ENCODE results near the gene IQGAP2.
"Not testable (repeated sequence)": the region's sequence is repeated elsewhere in the genome, so short reads cannot be mapped to it uniquely, and the experiment has no call there.

Gene IQGAP2

DNA sequence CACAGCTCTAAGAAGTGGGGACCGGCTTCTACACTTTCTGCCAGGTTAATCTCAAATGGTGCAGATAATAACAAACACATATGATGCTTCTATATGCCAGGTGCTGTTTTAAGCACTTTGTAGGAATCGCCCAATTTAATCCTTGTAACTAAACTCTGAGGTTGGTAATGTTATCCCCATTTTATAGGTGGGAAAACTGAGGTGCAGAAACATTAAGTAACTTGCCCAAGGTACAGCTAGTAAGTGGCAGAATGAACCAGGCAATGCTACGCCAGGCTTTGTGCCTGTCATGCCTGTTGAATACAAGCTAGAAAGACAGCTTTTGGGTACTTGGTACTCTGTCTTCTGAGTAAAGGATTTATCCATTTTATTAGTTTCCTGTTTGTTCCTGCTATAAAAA lies 19.7 kb downstream of the IQGAP2 start:
- DNase-seq = no peak

DNA sequence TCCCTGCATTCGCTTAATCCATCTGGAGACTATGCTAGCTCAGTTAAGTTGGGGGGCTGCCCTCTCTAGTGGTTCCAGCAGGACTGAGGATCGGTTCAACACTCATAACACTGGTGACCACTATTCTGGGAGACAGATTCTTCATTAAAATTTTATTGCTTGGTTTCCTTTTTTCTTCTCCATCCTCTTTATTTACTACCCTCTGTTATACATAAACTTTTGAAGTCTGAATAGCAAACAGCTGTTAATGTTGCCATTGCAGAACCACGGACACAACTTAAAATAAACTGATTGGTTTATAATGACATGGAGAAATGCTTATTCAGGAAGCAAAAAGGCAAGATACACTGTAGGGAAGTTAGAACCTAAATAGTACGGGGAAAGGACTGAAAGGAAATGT lies 22.1 kb downstream of the IQGAP2 start:
- no peak for DNase-seq

DNA sequence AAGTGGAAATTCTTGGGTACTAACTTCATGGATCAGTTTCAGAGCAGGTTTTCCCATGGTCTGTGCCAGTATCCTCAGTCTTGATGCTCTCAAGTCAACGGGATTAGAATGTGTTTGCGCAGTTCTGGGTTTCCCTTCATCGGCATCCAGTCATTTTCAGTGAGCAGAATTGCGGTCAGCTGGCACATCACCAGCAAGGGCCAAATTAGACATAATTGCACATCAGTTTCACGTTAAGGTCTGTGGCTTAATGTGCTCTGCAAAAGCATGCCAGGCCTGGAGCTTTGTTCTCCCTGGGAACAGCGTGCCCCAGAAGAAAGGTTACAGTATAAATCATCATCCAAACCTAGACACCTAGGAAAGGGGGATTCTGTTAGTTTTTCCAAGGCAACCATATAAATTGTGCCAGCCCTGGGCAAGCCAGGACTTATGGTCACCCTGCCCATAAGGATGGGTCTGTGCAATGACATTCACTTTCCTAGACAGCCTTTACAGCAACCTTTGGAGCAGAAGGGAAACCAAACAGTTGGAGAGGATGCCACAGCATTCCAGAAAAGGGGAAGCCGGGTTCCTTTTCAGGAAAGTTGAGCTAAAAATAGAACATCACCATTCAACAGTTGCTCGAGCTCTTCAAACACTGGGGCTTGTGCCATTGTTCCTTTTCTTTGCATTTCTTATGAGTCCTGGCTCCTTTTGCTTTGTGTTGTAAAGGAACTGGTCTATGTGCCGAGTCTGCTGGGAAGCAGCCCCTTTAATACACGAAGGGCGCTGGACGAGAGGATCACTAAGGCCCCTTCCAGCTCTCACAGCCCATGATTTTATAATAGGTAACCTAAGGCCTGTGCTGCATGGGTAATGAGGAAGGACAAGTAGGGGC lies 23.1 kb downstream of the IQGAP2 start:
- DNase-seq = no peak

DNA sequence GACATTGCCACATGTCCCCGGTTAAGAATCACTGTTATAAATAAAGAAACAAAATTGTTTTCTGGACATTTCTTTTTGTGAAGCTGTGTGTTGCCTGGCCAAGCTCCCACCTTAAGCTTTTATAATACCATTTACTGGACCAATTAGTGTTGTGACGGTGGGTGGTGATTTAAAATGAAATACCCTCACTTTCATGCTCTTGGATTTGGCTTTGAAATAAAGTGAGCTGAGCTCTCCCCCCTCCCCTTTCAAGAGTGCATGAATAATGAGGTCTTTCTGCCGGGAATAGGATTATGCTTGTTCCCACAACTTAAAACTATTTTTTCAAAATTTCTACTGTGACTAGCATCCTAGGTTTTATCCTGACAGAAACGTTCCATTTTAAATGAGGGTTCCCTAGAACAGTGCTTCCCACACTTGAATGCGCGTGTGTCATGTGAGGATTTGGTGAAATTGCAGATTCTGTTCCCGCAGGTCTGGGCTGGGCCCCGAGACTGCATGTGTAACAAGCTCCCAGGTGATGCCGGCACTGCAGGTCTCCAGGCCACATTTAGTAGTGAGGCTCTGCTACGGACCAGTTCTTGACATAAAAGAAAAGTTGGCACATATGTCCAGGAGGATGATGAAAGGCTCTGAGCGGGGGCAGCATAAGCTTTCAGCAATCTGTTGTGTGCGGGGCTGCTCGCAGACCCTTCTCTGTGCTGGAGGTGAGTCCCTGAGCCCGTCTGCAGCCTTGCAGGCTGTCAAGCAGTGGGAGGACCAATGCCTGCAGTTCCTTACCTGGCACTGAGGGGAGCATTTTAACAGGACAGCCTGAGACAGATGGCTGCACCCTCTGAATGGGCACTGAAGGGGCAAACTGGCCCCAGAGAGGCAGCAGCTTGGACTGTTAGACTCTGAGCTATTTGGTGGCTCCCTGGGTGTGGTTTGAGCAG lies 24.4 kb downstream of the IQGAP2 start:
- no peak for DNase-seq

DNA sequence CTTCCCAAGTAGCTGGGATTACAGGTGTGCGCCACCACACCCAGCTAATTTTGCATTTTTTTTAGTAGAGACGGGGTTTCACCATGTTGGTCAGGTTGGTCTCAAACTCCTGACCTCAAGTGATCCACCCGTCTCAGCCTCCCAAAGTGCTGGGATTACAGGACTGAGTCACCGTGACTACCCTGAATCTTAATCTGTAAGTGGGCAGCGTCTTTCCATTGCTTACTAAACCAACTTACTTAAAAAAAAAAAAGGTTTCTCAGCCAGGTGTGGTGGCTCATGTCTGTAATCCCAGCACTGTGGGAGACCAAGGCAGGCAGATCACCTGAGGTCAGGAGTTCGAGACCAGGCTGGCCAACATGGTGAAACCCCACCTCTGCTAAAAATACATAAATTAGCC lies 25.5 kb downstream of the IQGAP2 start:
- DNase-seq = not testable (repeated sequence)

DNA sequence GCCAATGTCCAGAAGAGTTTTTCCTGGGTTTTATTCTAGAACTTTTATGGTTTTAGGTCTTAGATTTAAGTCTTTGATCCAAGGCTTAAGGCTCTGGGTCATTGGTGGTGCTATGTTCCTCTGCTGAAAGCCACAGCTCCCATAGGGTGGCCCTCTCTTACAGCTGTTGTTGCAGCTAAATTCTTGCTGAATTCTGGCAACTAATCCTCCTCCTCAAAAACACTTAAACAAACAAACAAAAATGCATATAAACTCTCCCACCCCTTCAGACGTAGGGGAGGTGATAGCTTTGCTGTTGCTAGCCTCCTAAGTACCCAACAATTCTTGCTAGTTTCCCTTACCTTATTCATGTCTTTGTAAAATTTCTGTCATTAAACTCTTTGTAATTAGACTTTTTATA lies 30.2 kb downstream of the IQGAP2 start:
- DNase-seq = no peak

DNA sequence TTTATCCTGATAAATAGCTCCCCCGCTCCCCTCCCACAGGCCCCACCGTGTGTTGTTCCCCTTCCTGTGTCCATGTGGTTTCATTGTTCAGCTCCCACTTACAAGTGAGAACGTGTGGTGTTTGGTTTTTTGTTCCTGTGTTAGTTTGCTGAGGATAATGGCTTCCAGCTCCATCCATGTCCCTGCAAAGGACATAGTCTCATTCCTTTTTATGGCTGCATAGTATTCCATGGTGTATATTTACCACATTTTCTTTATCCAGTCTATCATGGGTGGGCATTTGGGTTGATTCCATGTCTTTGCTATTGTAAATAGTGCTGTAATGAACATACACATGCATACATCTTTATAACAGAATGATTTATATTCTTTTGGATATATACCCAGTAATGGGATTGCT lies 34.4 kb downstream of the IQGAP2 start:
- not testable (repeated sequence) for DNase-seq

DNA sequence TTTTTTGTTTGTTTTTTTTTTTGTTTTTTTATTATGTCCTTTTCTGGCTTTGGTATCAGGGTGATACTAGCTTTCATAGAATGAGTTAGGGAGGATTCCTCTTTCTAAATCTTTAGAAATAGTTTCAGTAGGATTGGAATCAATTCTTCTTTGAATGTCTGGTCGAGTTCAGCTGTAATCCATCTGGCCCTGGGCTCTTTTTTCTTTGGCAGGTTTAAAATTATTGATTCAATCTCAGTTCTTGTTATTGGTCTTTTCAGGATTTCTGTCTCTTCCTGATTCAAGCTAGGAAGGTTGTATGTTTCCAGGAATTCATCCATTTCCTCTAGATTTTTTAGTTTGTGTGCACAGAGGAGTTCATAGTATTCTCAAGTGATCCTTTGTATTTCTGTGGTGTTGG lies 34.9 kb downstream of the IQGAP2 start:
- DNase-seq = no peak

DNA sequence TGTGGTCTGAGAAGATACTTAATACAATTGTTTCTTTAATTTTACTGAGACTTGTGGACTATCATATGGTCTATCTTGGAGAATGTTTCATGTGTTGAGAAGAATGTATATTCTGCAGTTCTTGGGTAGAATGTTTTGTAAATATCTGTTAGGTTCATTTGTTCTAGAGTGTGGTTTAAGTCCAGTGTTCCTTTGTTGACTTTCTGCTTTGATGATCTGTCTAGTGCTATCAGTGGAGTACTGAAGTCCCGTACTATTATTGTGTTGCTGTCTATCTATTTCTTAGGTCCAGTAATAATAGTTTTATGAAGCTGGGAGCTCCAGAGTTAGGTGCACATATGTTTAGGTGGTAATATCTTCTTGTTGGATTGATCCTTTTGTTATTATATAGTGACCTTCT lies 36.1 kb downstream of the IQGAP2 start:
- no peak for DNase-seq

DNA sequence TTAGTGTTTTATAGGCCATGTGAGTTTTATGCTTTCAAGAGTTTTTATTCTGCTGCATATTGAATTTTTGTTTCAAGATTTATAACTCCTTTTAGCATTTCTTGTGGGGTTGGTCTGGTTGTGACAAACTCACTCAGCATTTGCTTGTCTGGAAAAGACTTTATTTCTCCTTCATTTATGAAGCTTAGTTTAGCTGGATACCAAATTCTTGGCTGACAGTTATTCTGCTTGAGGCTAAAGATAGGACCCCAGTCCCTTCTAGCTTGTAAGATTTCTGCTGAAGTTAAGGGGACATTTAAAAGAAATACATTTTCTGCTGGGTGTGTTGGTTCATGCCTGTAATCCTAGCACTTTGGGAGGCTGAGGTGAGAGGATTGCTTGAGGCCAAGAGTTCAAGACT lies 36.8 kb downstream of the IQGAP2 start:
- DNase-seq = no peak

DNA sequence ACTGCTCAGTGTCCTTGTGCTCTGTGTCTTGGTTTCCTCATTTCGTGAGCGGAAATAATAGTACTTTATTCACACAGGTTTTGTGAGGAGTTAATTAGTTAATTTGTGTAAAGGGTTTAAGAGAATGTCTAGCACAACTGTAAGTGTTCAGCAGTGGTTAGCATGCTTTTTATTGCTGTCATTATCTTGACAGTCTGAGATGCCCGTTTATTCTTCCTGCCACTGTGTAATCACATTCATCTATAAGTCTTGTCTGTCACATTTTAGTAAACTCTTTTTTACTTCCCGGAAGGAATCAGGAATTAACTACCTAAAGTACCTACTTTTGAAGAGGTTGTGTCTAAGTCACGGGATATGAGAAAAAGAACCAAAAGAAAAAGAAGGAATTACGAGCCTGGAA lies 38.0 kb downstream of the IQGAP2 start:
- DNase-seq = no peak

DNA sequence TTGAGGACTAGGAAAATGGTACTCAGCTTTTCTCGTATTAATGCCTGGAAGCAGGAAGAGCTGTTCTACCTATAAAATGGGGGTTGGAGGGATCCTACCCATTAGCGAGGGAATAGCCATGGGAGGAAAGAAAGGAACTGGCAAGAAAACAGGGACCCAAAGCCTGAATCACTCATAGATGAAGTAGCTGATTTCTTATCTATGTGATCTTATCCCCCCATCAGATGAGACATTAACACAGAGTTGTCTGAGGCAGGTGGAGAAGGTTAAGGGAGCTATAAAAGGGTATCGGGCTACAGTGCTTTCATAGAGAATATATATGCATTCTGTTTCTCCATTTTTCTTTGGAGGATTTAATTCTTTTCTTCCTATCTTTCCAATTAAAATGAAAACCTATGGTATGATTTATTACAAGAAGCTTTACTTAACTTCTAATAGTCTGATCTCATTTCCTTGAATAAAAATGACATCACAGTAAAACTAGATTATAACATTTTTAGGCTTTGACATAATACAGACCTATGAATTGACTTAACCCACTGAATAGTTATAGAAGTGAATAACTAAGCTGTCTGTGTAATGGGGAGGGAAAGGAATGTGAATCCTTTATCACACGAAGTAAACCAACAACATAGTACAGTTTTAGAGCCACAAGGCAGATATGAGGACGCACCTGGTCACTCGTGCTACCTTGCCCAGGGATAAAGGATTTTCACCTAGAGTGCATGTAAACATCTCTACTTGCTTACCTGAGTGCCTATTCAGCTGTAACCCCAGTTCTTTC lies 39.0 kb downstream of the IQGAP2 start:
- no peak for DNase-seq

DNA sequence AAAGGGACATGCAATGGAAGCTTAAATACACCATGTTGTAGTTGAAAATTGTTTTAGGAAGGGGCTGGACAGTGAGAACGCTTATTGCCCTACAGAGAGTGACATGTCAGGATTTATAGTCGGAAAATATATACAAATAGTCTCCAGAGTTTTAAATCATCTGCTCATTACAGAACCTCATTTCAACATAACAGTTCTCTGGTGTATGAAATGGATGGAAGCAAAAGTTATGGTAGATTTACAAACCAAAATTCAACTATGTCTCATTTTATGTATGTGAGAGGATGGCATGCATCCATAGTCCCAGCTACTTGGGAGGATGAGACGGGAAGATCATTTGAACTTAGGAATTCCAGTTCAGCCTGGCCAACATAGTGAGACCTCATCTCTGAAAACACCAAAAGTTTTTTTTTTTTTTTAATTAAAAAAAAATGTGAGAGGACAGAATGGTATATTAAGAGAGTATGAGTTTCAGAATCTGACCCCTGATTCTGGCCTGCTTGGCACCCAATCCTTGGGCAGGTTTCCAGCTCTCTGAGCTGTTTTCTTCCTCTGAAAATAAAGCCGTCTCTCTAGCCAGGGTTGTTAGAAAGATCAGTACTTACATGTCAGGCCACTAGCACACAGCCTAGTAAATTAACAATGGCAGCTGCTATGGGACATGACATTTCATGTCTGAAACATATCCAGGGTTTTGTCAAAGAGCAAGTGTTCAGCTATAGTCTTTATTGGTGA lies 40.1 kb downstream of the IQGAP2 start:
- DNase-seq = no peak

DNA sequence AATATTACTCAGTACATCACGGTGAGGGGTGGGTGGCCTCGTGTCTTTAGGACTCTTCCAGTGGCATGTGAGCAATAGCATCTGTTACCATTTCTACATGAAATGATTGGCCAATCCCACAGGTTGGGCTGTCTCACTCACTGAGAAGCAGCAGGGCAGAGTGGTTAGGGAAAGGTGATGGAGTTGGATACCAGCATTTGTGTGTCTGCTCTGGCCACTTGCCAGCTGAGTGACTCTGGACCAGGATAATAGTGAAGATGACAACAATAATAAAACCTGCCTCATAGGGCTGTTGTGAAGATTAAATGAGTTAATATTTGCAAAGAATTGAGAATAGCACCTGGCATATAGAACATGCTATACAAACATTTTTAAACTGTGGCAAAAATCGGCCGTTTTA lies 42.0 kb downstream of the IQGAP2 start:
- no peak for DNase-seq

DNA sequence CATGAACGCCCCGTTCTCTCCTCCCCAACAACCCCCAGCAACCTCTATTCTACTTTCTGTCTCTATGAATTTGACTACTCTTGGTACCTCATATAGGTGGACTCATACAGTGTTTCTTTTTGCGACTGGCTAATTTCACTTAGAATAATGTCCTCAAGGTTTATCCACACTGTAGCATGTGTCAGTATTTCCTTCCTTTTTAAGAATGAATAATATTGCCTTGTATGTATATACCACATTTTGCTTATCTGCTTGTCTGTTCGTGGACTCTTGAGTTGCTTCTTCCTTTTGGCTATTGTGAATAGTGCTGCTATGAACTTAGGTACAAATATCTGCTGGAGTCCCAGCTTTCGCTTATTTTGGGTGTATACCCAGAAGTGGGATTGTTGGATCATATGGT lies 42.7 kb downstream of the IQGAP2 start:
- no peak for DNase-seq

DNA sequence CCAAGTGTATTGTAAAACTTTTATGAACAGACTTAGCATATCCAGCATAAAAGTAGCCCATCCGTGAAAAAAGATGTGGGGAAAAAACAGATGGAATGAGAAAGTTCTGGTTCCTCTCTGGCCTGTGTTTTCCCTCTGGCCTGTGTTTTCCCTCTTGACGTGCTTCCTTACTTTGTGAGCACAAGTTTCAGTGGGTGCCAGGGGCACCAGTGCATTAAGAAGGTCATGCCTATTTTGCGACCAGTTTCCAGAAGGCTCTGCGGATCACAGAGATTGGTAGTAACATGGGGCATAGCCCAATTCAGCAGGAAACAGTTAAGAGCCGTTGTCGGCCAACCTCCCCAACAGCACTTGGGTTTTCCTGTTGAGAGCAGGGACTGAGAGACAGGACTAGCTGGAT lies 43.7 kb downstream of the IQGAP2 start:
- DNase-seq = no peak

DNA sequence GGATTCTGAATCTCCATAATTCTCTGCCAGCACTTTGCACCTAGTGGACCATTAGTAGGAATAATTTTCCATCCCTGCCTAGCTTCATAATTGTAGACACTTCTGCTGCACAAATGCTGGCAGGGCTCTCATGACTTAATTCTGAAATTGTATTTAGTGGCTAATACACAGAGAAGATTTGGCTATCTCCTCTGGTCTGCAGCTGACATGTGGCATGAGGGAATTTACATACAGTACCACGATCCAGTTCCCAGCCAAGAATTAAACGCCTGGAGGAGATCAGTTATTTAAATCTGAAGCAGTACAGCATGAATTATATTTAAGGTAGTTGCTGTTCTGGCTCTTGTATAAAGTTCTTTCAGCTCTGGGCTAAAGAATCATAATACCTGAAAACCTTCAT lies 46.5 kb downstream of the IQGAP2 start:
- DNase-seq = no peak

DNA sequence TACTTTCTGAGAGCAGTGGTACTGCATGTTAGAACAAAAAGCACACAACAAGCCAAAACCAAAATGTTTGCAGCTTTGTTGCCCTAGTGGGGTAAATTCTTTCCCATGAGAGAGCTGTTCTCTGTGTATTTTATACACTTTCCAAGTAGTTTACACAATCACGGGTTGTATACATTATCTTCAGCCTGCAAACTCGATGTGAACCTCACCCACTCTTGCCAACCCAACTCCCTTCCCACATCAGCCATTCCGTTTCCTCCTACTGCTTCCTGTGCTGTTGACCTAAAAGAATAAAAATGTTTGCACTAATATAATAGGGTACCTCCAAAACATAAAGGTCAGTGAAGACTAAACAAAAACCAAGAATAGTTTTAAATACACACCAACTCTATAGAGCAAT lies 47.0 kb downstream of the IQGAP2 start:
- no peak for DNase-seq

DNA sequence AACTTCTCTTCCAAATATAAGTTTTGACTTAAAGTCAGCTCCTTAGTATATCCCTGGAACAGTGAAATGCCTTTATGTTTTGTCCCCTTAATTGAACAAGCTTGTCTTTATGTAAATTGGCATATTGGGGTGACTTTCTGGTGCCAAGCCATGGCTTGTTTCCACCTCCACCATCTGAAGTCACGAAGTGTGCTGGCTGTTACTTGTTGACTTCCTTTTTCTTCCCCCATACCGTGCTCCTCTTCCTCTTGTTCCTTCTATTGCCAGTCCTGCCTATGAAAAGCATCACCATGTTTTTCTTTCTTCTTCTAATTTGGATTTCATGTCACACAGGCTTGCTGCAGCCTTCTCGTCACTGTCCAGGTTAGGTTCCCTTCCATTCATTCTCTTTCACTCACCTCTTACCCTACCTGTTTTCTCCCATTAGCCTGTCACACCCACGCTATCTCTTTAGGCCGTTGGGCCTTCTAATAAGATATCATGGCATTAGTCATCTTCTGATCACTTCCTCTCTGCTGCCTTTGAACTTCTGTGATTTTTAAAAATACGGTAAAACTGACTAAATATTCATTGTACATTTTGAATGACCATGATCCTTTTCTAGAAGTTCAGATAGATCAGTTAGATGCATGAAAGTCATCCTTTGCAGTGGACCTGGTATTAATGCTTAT lies 48.1 kb downstream of the IQGAP2 start:
- DNase-seq = no peak

DNA sequence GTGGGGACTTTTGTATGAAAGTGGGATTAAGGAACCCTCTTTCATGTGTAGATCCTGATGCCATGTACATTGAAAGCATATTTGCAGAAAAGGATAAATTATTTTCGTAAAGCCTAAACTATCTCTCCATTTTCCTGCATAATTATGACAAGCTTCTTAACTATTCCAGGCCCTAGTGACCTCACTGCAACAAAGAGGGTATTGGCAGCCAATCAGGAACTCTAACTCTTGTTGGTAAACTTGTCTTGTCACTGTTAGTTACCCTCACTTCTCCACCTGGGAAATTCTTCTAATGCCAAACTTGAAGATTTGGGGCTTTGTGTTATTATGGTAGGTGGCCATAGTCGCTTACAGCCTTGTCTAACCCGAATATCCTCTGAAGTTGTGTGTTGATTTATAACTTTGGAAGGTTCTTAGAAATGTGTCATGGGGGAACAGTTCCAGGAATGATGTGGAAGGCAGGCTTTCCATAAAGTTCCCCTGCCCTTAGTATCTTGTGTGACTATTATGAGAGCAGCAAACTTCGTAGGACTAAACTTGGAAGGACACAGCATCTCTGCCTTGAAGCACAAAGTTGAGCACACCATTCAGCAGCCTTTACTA lies 52.5 kb downstream of the IQGAP2 start:
- DNase-seq = no peak

DNA sequence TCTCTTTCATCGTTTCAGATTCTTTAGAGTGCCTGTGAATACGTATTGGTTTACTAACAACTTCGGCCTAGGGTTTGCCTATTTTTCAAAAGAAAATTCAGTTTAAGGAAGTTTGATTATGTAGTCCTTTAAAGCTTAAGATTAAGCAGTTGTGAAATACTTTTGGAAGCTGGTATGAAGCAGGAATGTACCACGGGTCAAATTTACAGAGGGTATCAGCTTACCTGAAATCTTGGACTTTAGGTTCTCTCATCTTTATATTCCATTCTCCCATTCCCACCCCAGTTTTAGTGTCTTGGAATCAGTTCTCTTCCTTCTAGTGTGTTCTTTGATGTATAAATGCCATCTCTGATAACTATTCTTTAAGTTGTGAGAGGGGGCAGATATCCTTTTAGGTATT lies 53.2 kb downstream of the IQGAP2 start:
- DNase-seq = no peak

Data from activated CD4-positive, CD25-positive, alpha-beta regulatory T cell (primary cell).